Adrenal gland (tissue), 5 donors: Measurements from ENCODE around the gene CDH20.

ENCODE experiments used
- CTCF ChIP-seq, 6 experiments: fragments of 450-650 bp in 4 of 6; fragments of 200-600 bp in 2 of 6; sonication (generic) in 1 of 6; IDR thresholded peaks; 1 replicate in 5 of 6; 2 replicates in 1 of 6; pipeline versions ENCODE4 v1.5.1 to v1.8.0; 2016 to 2021; ENCODE audit warnings: antibody characterized with exemption in 6 of 6, mild to moderate bottlenecking in 2 of 6, moderate library complexity in 1 of 6
- POLR2A ChIP-seq, 2 donors: fragments of 450-650 bp; IDR thresholded peaks; one replicate each; pipeline ENCODE4 v1.6.1; 2017; ENCODE audit warnings: antibody characterized with exemption in 2 of 2, mild to moderate bottlenecking in 2 of 2, moderate library complexity in 1 of 2
- donor health status: DM: no; HTN: no; CAD: no.

- TF ChIP-seq CTCF (IDR thresholded peaks at IDR 0.05) (no peak), POLR2A (IDR thresholded peaks at IDR 0.05) (no peak)
Observed at GRCh38 chr18:61589724-61590065, 256.5 kb downstream of the CDH20 start.
